Endothelial cell of hepatic sinusoid (primary cell): ENCODE measurements around the gene KCNH6.

Experiments used
- in situ Hi-C: cut with HindIII; loops from 2 replicates; pipeline ENCODE4 v1.10.0; 2017; ENCODE audit warnings: low sequenced_read_pairs

KCNH6 gene

GRCh38 chr17:63595132-63595531 is 72.0 kb downstream of the KCNH6 start:
- in situ Hi-C loops, result loop anchor here (25.0 kb wide), 1 partner anchor 158 kb away; the partner anchor contains the start of gene CYB561
